ENCODE data around the gene ACTL6B. TPM values are rescaled to one million over a fixed set of nuclear protein-coding genes. Genes with fewer than 3 reads are reported as not detected.

ACTL6B gene
- polyA plus RNA-seq, 1 experiment: not detected

DNA sequence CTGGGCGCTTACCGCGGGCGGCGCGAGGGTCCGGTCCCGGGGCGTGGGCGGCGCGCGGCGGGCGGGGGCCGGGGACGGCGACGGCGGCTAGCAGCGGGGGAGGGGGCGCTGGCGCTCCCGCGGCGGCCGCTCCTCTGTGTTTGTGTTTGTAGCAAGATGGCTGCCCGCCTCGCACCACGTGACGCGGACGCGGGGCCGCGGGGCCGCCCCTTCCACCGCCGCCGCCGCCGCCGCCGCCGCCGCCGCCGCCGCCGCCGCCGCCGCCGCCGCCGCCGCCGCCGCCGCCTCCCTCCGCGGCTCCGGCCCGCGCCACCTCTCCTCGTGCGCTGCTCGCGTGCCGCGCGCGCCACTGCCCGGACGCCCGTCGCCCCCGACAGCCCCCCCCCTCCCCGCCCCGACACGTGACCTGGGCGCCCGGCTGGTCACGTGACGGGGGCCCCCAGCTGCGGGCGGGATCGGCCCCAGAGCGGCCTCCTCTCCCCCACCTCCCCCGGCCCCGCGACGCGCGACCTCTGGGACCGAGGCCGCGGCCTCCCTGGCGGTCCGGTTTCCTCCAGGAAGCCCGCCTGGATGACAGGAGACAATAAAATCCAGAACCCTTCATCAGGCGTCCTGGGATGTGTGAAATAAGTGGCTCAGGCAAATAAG lies 38.0 kb upstream of the ACTL6B start, which contains the start of gene GIGYF1:
Gene GIGYF1, minus strand, starts transcription at position 153 of the 648 bp plus-strand sequence. CDS start 6,012 bp downstream, outside the sequence.
- ChIA-PET CTCF (interaction anchor here (5.7 to 10.3 kb wide), 4 partner anchors 11 to 132 kb away, joined by 42 to 162 read pairs (median 97); partner anchors contain the start of genes FBXO24, LRCH4 and POP7), POLR2A (no interaction called here)
- Histone ChIP-seq H3K36me3 (ENCODE audit: control insufficient read depth, insufficient read depth, low read length) (peaks cover 3% of the 10 kb centered on the region), H3K4me3 (ENCODE audit: low read depth, low read length) (peak within 1 kb of the TSS; percentile 74), H3K27me3 (ENCODE audit: control insufficient read depth, insufficient read depth, low read length) (no peaks in the 10 kb centered on the region; the same call in 1 of the 2 replicates)
- no peak for DNase-seq (ENCODE audit: low read depth)
- no peak for TF ChIP-seq CTCF (IDR thresholded peaks at IDR 0.05; ENCODE audit: insufficient read depth, low read depth, low read length)

DNA sequence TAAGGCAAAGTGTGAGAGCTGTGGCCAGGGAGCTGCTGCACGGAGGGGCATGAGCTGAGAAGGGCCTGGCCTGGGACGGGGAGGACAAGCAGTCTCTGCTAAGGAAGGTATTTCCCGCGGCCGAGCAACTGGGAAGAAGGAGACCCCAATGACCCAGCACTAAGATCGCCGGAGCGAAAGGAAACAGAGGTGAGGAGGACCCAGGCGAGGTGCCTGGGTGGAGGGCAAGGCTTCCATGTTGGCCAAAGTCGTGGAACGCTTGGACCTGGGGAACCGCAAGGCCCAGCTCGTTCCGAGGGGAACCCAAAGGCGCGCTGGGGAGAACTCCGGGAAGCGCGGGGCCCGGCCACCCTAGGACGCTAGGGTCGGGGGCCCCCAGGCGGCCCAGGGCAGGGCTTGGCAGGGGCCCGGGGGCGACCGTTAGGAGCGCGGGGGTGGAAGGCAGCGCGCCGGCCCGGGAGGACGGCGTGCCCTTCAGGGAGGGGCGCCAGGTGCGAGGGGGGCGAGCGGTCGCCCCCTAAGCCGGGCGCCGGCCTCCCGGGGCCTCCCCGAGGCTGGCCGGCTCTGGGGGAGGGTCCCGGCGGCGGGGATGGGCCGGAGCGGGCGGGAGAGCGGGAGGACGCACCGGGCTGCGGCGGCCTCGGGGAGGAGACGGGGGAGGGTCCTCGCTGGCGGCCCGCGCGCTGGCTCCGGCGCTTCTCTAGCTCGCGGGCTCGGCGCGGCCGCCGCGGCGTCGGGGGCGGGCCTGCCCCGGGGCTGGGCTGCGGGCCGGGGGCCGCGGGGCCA lies 37.3 kb upstream of the ACTL6B start:
- ChIA-PET POLR2A (interaction anchor here (0.7 kb wide), 1 partner anchor 18 kb away, joined by 3 read pairs; no protein-coding TSS in a partner anchor), CTCF (interaction anchor here (0.6 to 10.3 kb wide), 15 partner anchors 12 to 224 kb away, joined by 3 to 162 read pairs (median 6); partner anchors contain the start of genes FBXO24, LRCH4, MOSPD3 and POP7)
- Histone ChIP-seq H3K27me3 (ENCODE audit: control insufficient read depth, insufficient read depth, low read length) (no peaks in the 10 kb centered on the region; the same call in 1 of the 2 replicates), H3K4me3 (ENCODE audit: low read depth, low read length) (peak overlapping the region; percentile 74), H3K36me3 (ENCODE audit: control insufficient read depth, insufficient read depth, low read length) (peaks cover 8% of the 10 kb centered on the region)
- no peak for DNase-seq (ENCODE audit: low read depth)
- TF ChIP-seq CTCF (IDR thresholded peaks at IDR 0.05; ENCODE audit: insufficient read depth, low read depth, low read length): no peak

DNA sequence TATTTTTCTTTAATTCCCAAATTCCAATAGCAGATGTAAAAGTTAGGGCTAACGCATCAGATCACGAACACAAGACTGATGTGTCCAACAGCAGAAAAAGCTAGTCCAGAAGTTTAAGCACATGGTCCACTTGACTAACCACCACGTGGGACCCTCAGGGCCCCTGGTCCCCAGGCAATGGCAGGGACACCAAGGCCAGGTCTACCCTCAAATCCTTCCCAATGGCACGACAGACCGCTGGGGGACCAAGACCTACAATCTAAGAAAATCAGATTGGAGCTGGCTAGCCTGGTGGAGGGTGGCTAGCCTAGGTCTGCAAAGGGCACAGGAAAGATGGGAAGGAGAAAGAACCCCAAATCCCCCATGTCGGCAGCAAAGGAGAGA lies 36.3 kb upstream of the ACTL6B start:
- POLR2A ChIA-PET: no interaction called here
- CTCF ChIA-PET: interaction anchor here (0.7 to 10.3 kb wide), 27 partner anchors 9 to 223 kb away, joined by 3 to 162 read pairs (median 4); partner anchors contain the start of genes EPO, FBXO24, GNB2 and LRCH4
- Histone ChIP-seq H3K27me3 (ENCODE audit: control insufficient read depth, insufficient read depth, low read length) (no peaks in the 10 kb centered on the region; the same call in 1 of the 2 replicates), H3K4me3 (ENCODE audit: low read depth, low read length) (peak overlapping the region; percentile 74), H3K36me3 (ENCODE audit: control insufficient read depth, insufficient read depth, low read length) (peaks cover 14% of the 10 kb centered on the region)
- no peak for DNase-seq (ENCODE audit: low read depth)
- no peak for TF ChIP-seq CTCF (IDR thresholded peaks at IDR 0.05; ENCODE audit: insufficient read depth, low read depth, low read length)

GRCh38 chr7:100691676-100692577 lies 35.7 kb upstream of the ACTL6B start:
- peak; percentile 95 for TF ChIP-seq CTCF (IDR thresholded peaks at IDR 0.05; ENCODE audit: insufficient read depth, low read depth, low read length)
- H3K36me3 ChIP-seq (ENCODE audit: control insufficient read depth, insufficient read depth, low read length): peaks cover 19% of the 10 kb centered on the region
- H3K4me3 ChIP-seq (ENCODE audit: low read depth, low read length): peak overlapping the region; percentile 9; the same call in 1 of the 2 replicates
- no peak for DNase-seq (ENCODE audit: low read depth)
- ChIA-PET CTCF (interaction anchor here (0.6 to 10.3 kb wide), 43 partner anchors 10 to 262 kb away, joined by 3 to 162 read pairs (median 4); partner anchors contain the start of genes EPO, FBXO24, GNB2 and LRCH4), POLR2A (no interaction called here)
- no peaks in the 10 kb centered on the region; the same call in 1 of the 2 replicates for H3K27me3 ChIP-seq (ENCODE audit: control insufficient read depth, insufficient read depth, low read length)

Measured in BJ (cell line).